ENCODE data around the gene IFT80. TPM values are rescaled to one million over a fixed set of nuclear protein-coding genes. Genes with fewer than 3 reads are reported as not detected.

IFT80 gene
- polyA plus RNA-seq, 3 donors: 1.3 to 7.7 (median 1.4) TPM

DNA sequence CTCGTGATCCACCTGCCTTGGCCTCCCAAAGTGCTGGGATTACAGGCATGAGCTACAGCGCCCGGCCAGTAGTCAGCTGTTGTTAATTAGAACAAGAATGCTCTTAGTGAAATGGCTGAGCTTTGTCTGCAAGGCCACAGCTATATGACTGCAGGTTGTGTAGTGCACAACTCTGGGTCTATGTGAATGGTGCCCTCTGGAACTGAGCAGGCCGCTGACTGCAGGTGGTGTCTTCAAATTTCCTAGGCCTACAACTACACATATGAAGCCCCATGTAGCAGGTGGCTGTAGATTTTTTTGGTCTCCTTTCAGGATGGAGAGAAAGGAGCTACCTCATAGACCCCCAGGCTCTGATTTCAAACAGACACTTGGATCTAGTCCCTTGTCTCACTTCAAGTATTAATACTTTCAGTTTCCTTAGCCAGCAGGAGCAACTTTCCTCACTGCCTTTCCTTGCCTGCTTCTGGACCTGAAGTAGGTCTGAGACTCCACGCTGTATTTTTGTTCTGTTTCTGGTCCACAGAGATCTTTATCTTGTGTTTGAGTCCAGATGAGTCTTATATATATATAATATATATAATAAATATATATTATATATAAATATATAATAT lies 86.9 kb downstream of the IFT80 start:
- Histone ChIP-seq H4K20me1 (ENCODE audit: insufficient read depth, low read length) (no peaks in the 10 kb centered on the region), H3K36me3 (replicated peaks in 1 of 2; ENCODE audit: control insufficient read depth in 1 of 2, insufficient read depth in 2 of 2, low read length in 2 of 2) (no peaks in the 10 kb centered on the region), H3K9ac (ENCODE audit: insufficient read depth, low read length, poor library complexity, severe bottlenecking) (no peak overlapping the region), H2AFZ (ENCODE audit: insufficient read depth, low read depth, low read length, poor library complexity, severe bottlenecking) (no peak overlapping the region), H3K27ac (ENCODE audit: low read depth in 1 of 2, low read length in 2 of 2) (no peak overlapping the region), H3K4me2 (replicated peaks; ENCODE audit: extremely low read depth, low read length, poor library complexity, severe bottlenecking) (no peak overlapping the region), H3K79me2 (ENCODE audit: insufficient read depth, low read length) (no peaks in the 10 kb centered on the region), H3K27me3 (ENCODE audit: control insufficient read depth in 2 of 2, insufficient read depth in 2 of 2, low read length in 2 of 2) (no peaks in the 10 kb centered on the region), H3K4me1 (ENCODE audit: control insufficient read depth in 1 of 2, insufficient read depth in 2 of 2, low read length in 2 of 2) (no peaks in the 10 kb centered on the region), H3K4me3 (replicated peaks in 1 of 3; ENCODE audit: low read depth in 2 of 3, low read length in 3 of 3) (no peak overlapping the region), H3K9me3 (replicated peaks in 1 of 2; ENCODE audit: control insufficient read depth in 1 of 2, insufficient read depth in 1 of 2, low read length in 2 of 2) (no peaks in the 10 kb centered on the region)
- intact Hi-C loops (cut with micrococcal nuclease): no loop called here
- Mint-ChIP-seq H3K36me3 (peaks cover 9 to 20% of the 10 kb centered on the region in 2 donors), H3K4me1 (no peaks in the 10 kb centered on the region), H3K27ac (no peak overlapping the region), H3K27me3 (ENCODE audit: low read depth in 3 of 3) (peaks cover 0 to 3% (median 1%) of the 10 kb centered on the region in 3 donors), H3K4me3 (no peak overlapping the region), H3K9me3 (peaks cover 0 to 6% (median 0%) of the 10 kb centered on the region in 7 donors)
- no peak for DNase-seq
- WGBS (ENCODE audit: insufficient coverage): 95% methylated on average over 2 of the region's 5 CpGs
- TF ChIP-seq, protein P1, sequence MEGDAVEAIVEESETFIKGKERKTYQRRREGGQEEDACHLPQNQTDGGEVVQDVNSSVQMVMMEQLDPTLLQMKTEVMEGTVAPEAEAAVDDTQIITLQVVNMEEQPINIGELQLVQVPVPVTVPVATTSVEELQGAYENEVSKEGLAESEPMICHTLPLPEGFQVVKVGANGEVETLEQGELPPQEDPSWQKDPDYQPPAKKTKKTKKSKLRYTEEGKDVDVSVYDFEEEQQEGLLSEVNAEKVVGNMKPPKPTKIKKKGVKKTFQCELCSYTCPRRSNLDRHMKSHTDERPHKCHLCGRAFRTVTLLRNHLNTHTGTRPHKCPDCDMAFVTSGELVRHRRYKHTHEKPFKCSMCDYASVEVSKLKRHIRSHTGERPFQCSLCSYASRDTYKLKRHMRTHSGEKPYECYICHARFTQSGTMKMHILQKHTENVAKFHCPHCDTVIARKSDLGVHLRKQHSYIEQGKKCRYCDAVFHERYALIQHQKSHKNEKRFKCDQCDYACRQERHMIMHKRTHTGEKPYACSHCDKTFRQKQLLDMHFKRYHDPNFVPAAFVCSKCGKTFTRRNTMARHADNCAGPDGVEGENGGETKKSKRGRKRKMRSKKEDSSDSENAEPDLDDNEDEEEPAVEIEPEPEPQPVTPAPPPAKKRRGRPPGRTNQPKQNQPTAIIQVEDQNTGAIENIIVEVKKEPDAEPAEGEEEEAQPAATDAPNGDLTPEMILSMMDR (IDR thresholded peaks at IDR 0.05): no peak

DNA sequence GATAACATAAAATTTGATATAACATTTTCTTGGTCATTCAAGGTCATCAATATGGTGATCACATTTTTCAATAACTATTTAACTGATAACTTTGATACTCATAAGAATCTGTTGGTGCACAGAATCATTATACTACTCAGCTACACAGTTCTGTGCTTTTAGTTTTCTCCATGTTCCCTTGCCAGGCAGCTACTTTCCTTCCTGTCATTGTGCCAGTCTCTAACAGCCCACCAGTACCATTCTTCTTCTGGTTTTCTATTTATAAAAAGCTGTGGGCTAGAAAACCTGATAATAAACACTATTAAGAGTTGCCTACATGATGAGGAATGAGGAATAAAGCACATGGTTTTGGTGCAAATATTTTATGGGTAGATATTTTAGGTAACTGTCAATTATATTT lies 96.2 kb downstream of the IFT80 start:
- no peak overlapping the region for H3K4me3 Mint-ChIP-seq
- Histone ChIP-seq H3K9me3 (replicated peaks in 1 of 2; ENCODE audit: control insufficient read depth in 1 of 2, insufficient read depth in 1 of 2, low read length in 2 of 2) (no peaks in the 10 kb centered on the region), H2AFZ (ENCODE audit: insufficient read depth, low read depth, low read length, poor library complexity, severe bottlenecking) (no peak overlapping the region), H3K4me3 (replicated peaks in 1 of 3; ENCODE audit: low read depth in 2 of 3, low read length in 3 of 3) (no peak overlapping the region), H3K4me1 (ENCODE audit: control insufficient read depth in 1 of 2, insufficient read depth in 2 of 2, low read length in 2 of 2) (no peaks in the 10 kb centered on the region), H3K79me2 (ENCODE audit: insufficient read depth, low read length) (no peaks in the 10 kb centered on the region), H4K20me1 (ENCODE audit: insufficient read depth, low read length) (no peaks in the 10 kb centered on the region), H3K9ac (ENCODE audit: insufficient read depth, low read length, poor library complexity, severe bottlenecking) (no peak overlapping the region), H3K27ac (ENCODE audit: low read depth in 1 of 2, low read length in 2 of 2) (no peak overlapping the region), H3K27me3 (ENCODE audit: control insufficient read depth in 2 of 2, insufficient read depth in 2 of 2, low read length in 2 of 2) (no peaks in the 10 kb centered on the region), H3K36me3 (replicated peaks in 1 of 2; ENCODE audit: control insufficient read depth in 1 of 2, insufficient read depth in 2 of 2, low read length in 2 of 2) (no peaks in the 10 kb centered on the region), H3K4me2 (replicated peaks; ENCODE audit: extremely low read depth, low read length, poor library complexity, severe bottlenecking) (no peak overlapping the region)
- intact Hi-C loops (cut with micrococcal nuclease): no loop called here
- H3K27me3 Mint-ChIP-seq (ENCODE audit: low read depth in 3 of 3): peaks cover 0 to 2% (median 1%) of the 10 kb centered on the region in 3 donors
- H3K27ac Mint-ChIP-seq: no peak overlapping the region
- H3K9me3 Mint-ChIP-seq: no peaks in the 10 kb centered on the region
- H3K4me1 Mint-ChIP-seq: peaks cover 2% of the 10 kb centered on the region
- TF ChIP-seq, protein P1 (IDR thresholded peaks at IDR 0.05): no peak
- no peak for DNase-seq
- H3K36me3 Mint-ChIP-seq: peaks cover 8 to 13% of the 10 kb centered on the region in 2 donors
